NCI-H526 treated with DMSO at 0.1 percent for 48 hours (cell line): ENCODE measurements around the gene UGT2A3.
"Not testable (repeated sequence)": the region's sequence is repeated elsewhere in the genome, so short reads cannot be mapped to it uniquely, and the experiment has no call there.

ENCODE experiments used
- DNase-seq: peaks from one replicate; lab custom pipeline; 2025; lab: John Stamatoyannopoulos, UW

The UGT2A3 gene

DNA sequence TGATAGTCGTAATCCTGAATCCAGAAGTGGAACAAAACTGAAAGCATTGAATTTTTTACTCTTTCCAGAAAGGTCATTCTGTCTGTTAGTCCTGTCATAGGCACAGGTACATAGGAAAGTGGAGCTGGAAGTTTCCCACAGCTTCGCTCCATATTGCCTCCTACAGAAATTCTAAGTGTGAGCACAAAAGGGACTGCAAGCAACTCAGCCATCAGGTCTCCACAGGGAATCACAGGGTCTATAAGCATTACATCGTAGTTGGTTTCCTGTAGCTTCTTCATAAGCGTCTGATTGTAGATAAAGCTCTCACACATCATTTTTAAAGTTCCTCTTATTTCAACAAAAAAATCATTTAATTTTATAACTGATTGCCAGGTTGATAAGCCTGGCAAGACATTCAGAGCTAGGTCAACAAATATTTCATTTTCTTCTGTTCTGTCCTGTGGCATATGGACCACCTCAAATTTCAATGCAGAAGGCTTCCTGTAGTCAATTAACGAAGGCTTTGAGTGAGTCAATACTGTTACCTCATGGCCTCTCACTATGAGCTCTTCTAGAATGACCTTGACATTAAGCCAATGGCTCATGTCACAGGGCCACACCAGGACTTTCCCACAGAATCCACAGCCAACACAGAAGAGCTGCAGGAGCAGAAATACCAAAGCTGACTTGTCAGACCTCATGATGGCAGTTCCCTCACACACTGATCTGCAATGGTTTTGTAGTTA is at the start of gene UGT2A3:
Gene UGT2A3, minus strand, starts transcription at position 727 of the 728 bp plus-strand sequence. Its CDS starts 44 bp downstream, at position 683.
- no peak for DNase-seq

DNA sequence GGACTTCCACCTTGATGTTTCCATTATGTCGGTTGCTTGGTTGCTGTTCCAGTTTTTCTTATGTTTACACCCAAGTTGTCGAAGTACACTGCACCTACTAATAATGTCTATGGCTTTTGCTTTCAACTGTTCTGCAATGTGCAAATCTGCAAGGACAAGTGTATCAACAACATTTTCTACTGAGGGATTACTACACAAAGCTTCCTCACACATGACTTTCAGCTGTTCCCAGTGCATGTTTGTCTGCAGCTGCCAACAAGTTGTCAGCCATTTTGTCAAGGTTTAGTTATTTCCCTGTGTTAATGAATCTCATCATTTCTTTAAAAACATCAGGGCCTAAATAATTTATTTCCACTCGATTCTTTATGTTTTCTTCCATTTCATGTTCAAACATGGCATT is 45.4 kb upstream of the UGT2A3 start:
- DNase-seq: no peak

DNA sequence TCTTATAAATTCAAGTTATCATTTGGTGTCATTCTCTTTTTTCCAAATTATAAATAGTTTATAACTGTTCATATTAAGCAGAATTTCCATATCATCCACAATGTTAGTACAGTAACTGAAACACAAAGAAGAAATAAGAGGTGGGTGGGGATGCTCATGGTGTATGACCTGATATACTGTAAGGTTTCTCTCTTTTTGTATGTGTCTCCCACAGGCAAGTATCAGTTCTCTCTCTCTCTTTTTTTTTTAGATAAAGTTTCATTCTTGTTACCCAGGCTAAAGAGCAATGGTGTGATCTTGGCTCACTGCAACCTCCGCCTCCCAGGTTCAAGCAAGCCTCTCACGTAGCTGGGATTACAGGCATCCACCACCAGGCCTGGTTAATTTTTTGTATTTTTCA is 43.7 kb upstream of the UGT2A3 start:
- no peak for DNase-seq

DNA sequence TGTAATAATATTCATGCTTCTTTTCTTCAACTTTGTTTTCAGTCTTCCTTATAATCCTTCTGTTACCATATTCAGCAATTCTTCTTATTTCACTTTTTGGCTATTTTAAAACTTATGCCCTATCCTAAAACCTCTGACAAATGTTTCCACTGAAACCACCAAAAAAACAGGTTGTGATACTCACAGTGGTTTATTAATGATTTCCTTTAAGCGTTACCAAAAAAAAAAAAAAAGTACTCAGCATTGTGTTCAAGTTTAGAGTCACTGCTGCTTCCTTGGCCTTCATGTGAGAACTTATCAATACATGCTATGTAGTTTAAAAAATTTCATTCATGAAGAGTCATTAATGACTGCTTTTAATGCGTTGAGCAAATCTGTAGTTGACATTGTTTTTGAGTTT is 35.4 kb upstream of the UGT2A3 start:
- no peak for DNase-seq

DNA sequence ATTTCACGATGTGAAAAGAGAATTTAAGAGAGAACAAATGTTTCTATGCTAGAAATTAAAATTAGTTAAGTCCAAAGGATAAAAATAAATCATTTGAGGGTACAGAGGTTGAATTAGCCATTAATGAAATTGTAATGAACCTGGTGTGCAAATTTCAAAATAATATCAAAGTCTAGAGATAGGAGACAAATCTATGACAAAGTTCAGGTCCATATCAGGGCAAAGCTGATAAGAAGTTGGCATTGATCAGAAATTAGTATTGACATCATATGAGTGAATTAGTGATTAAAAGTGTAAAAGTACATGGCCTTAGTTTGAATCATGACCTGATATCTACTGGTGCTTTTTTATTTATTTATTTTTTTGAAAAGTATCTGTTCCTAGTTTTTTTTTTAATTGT is 33.8 kb upstream of the UGT2A3 start:
- no peak for DNase-seq

DNA sequence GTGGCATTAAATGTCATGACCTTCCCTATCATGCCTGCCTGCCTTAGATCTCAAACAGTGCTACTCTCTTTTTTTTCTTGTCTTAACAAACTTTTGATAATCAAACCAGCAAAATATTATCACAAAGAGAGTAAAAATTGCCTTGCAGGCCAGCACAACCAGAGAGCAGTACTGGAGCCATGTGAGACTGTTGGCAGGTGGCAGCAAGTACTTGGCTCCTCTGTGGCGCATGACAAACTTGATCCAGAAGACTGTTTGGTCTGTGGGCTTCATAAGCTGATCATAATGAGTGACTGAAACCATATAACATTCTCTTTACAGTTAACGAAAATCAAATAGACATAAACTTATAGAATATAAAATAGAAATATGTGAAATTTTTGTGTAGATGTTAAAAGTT is 33.3 kb upstream of the UGT2A3 start:
- no peak for DNase-seq

DNA sequence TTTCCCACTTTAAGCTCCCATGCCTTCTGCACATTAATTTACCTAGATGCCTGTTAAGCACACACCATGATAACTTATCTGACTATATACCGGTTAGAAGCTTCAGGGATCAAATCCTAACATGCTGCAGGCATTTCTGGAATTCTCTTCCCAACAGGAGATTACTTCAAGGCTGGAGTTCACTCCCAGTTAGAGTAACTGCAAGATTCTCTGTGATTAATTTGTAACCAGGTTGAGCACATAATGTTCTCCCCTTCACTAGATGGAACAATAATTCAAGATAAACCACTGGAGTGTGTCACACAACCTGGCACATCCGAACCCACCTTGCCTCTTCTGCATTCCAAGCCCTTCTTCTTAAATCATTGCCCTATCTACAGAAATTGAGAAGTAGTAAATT is 11.8 kb upstream of the UGT2A3 start:
- no peak for DNase-seq

DNA sequence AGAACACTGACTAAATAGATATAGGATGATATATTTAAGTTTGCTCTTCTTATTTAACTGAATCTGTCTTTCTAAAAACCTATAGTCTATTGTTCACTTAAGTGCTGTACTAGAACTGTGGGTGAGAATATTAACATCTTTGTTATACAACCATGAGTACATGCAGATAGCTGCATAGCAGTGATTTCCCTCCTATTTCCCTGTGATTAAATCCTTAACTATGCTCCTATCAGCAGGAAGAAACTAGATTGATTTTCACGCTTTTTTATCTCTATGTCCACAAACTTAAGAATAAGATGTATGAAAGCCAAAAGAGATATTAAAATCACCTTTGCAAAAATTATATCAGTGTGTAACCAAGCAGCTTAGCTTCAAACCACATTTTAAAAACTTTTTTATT is 11.3 kb upstream of the UGT2A3 start:
- no peak for DNase-seq

DNA sequence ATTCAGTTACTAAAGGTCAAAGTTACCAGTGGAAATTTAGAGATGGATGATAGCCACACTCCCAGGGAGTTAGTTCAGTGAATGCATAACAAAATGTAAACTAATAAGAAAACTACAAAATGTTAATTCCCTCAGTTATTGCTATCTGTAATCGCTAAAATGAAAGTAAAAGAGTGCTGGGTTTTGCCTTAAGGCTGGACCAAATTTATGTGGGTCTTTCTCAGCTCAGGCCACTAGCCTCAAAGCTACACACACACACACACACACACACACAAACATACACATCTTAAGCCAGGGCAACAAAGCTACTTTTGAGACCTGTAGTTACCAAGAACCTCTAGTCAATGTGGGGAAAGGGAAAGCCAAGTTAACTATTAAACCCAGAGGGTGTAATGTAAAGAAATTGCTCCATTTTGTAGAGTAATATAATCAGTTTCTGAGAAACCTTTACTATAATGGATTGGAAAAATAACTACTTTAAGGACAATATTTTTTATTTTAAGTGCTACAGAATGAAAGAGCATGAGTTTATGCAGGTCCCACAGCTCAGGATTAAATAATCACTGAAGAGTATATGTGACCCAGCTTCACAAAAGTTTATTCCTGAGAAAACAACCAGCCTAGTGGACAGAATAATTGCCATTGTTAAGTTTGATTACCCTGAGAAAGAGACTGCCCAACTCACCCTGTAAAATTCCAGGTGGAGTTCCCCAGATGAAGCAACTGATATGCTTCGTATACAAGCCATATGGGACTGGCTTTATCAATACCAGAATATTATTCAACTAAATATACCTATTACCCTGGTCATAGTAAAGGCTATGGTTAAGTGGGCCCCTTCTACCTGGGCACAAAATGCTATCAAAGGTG is 8.9 kb upstream of the UGT2A3 start:
- DNase-seq: no peak

DNA sequence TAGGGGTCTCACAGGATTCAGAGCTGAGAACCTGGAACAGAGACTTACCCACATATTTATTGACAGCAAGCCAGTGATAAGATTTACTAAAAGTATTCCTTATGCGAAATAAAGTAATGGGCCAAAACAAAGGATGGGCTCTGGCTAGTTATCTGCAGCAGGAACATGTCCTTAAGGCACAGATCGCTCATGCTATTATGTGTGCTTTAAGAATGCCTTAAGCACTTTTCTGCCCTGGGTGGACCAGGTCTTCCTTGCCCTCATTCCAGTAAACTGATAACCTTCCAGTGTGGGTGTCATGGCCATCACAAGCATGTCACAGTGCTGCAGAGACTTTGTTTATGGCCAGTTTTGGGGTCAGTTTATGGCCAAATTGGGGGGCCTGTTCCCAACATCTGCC is 7.5 kb upstream of the UGT2A3 start:
- DNase-seq: not testable (repeated sequence)

DNA sequence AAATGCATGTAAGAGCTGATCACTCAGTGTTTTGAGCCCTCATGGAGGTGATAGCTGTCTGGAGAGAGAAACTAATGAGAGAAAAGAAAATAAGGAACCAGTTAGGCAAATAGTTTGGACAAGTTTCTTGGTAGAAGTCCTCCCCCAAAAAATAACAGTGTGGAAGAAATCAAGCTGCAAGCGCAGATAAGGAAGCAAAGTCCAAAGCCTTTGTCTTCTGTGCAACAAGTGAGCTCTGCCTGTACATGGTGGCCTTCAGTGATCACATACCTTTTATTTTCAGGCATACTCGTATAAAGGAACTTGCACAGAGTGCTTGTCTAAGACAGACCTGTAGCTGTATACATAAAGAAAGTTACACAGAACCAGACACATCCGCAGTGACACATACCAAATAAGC is 2.5 kb upstream of the UGT2A3 start:
- DNase-seq: no peak

DNA sequence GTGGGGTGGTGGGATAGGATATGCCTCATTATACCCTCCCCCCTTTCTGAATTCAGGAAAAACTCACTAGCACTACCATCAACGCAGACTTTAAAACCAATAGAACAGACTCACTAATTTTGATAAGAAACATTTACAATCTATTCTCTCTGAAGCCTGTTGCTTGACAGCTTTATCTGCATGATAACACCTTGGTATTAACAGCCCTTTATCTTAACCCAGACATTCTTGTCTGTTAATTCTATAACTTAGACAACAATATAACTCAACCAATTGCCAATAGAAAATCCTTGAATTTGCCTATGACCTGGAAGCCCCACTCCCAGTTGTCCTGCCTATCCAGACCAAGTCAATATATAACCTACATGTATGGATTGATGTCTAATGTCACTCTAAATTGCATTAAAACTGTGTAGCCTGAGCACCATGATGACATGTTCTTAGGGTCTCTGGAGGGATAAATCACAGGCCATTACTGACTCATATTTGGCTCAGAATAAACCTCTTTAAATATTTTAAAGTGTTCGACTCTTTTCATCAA is 1.5 kb upstream of the UGT2A3 start:
- DNase-seq: no peak

DNA sequence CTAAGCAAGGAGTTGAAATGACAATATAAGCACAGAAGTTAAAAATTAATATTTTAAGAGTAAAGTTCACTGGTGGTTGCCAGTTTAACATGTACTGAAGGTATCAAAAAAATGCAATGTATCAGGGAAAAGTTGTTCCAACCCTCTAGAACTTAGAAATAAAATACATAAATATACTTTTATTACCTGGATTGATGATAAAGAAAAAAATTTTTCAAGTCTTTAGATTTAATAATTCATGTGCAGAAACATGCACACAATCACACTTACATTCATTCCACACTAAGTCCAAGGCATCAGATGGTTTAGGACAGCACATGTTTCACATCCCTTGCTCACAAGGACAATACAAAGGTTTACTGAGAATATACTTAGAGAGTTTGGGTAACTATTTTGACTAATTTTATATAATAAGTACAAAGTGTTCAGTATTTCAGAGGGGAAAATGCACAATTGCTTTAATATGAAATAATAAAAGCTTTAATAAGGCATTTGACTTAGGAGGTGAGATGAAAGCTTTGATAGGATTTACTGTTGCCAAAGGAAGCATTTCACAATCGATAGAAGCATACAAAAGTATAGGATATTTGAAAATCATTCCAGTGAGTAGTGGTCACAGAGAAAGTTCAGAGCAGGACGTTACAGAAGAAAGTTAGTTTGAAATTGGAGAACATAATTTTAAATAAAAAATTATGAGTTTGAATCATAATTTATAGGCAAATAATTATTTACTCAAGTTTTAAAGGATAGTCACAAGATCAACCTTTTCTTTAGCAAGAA is 392 bp upstream of the UGT2A3 start:
- no peak for DNase-seq

DNA sequence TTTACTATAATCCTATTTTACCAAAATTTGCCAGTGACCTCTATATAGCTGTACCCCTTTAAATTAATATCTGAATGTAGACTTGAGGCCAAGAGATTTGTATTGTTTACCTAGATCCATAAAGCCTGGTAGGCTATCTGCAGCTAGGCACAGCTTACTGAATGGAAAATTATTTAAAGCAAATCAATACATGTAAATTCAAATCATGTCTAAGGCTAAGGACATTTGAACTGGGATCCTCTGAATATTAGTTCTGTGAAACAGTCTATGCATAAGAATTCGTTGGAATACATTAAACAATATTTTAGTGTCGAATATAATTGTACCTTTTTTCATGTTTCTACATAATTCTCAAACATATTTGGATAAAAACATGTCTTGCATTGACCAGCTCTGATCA is 1.6 kb downstream of the UGT2A3 start:
- DNase-seq: no peak

DNA sequence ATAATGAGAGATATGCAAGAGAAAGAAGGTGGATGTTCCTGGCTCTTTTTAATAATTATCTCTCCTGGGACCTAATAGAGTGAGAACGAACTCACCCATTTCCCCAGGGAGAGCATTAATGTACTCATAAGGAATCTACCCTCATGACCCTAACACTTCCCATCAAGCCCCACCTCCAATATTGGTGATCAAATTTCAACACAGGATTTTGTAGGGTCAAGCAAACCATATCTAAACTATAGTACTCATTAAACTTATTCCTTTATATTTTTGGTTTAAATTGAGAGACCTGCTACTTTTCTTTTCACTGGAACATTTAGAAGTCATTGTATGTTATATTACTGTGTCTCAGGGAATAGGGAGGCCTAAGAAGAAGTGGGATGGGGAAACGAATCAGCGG is 2.6 kb downstream of the UGT2A3 start:
- DNase-seq: no peak

DNA sequence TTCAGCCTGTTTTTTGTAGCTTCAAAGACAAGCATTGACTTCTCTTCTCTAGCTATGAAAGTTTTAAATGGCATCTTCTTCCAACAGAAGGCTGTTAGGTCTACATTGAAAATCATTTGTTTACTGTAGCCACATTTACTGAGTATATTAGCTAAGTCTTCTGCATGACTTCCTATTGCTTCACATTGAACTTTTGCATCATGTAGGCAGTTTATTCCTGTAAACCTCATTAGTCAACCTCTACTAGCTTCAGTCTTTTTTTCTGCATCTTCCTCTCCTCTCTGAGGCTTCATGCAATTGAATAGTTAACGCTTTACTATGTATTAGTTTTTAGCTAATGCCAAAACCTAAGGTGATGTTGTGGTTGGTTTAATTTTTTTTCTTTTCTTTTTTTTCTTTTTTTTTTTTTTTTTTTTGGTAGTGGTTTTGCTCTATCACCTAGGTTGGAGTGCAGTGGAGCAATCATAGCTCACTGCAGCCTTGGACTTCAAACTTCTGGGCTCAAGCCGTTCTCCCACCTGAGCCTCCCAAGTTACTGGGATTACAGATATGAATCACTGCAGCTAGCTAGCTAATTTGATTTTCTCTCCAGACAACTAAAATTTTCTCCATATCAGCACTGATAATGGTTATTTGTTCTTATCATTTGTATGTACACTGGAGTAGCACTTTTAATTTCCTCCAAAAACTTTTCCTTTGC is 3.4 kb downstream of the UGT2A3 start:
- no peak for DNase-seq

DNA sequence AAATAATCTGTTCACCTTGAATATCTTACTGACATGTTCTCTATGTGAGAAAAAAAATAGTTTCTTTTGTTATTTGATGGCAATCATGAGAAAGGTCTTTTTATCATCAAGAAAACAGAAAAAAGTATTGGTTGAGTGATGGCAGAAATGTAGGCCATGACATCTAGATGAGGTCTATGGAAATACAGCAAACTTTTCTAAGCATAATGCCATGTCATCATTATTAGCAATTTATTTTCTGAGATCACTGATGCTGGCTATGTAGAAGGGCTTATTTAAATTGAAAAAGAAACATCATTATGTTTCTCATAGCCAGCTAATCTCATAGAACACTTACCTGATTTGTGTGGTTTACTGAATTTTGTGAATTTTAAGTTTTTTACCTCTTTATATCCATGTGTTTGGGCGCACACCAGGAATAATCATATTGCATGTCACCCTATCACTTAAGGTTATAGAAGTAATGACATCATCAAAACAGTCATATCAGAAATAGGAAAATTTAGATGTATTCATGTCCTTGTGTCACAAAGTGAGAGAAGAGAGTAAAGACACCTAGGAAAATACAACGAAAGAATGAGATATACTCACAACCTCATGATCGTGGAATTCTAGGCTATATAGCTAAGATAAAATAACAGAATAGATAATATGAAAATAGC is 22.4 kb downstream of the UGT2A3 start:
- DNase-seq: no peak

DNA sequence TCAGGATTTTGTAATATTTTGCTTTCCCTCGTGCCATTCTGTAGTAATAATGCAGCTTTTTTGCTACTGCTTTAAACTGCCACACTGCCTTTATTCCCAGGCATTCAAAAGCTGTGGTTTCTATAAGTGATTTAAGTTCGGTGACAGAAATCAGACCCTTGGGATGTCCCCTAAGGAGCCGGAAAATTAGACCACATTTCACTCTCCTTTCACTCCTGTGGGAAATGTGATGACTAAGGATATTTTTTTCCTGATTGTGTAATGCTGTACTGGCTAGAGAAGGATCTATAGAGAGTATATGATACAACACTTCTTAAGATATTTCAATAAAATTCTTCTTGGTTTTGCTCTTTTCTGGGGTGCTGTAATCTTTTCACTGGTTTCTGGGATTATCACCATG is 24.4 kb downstream of the UGT2A3 start:
- no peak for DNase-seq

DNA sequence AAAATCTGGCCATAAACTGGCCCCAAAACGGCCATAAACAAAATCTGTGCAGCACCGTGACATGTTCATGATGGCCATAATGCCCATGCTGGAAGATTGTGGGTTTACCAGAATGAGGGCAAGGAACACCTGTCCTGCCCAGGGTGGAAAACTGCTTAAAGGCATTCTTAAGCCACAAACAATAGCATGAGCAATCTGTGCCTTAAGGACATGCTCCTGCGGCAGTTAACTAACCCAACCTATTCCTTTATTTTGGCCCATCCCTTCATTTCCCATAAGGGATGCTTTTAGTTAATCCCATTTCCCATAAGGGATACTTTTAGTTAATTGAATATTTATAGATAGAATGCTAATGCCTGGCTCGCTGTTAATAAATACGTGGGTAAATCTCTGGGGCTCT is 29.4 kb downstream of the UGT2A3 start:
- DNase-seq: not testable (repeated sequence)

DNA sequence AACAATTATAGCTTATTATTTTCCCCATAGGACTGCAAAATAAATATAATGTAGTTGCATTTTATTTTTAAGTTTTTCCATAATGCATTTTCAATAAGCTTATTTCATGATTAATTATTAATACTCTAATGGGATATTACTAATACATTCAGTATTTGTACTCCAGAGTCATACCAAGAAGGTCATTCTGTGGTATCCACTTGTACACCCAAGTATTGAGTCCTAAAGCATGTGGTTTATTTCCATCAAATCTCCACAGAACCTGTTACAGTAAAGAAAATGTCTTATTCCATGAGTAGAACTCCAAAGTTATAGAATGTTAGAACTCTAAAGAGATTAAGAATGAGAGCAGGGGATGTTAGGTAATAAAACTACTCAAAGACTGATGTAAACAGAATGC is 30.6 kb downstream of the UGT2A3 start:
- DNase-seq: no peak

DNA sequence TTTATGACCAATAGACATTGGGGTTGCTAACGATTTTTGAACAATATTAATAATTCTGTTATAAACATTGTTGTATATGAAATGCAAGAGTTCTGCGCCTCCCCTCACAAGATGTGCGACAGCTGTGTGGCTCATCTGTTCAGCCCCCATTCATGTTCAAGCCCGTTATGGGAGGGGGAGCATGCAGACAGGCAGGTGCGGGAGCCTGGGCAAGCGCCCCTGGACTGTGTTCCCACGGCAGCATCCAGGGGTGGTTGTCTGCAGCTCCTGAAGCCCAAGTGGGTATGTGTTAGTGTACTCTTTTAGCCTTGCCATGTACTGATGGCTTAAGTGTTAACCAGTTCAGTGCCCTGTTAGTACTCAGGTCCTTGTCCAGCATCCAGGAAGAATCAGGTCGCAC is 34.6 kb downstream of the UGT2A3 start:
- DNase-seq: no peak
